Rectal smooth muscle tissue (tissue), 1 donor: ENCODE results near the gene LDB1.

ENCODE experiments used
- H3K27ac ChIP-seq: one replicate; pipeline ENCODE4 v1.7.0; 2013; ENCODE audit warnings: low read depth, low read length, inconsistent platforms
- H3K27me3 ChIP-seq: one replicate; pipeline ENCODE4 v1.7.0; 2013; ENCODE audit warnings: low read length; ENCODE audit not compliant: control insufficient read depth, insufficient read depth
- H3K36me3 ChIP-seq: one replicate; pipeline ENCODE4 v1.7.0; 2013; ENCODE audit warnings: low read length; ENCODE audit not compliant: control insufficient read depth, insufficient read depth
- H3K4me1 ChIP-seq: one replicate; pipeline ENCODE4 v1.7.0; 2013; ENCODE audit warnings: low read length; ENCODE audit not compliant: control insufficient read depth, insufficient read depth
- H3K4me3 ChIP-seq: one replicate; pipeline ENCODE4 v1.7.0; 2013; ENCODE audit warnings: low read length
- H3K9ac ChIP-seq: one replicate; pipeline ENCODE4 v1.7.0; 2013; ENCODE audit warnings: low read length

LDB1 gene

GRCh38 chr10:102059987-102060386 is 60.2 kb downstream of the LDB1 start:
- H3K36me3 ChIP-seq = no peaks in the 10 kb centered on the region
- no peaks in the 10 kb centered on the region for H3K4me1 ChIP-seq
- H3K27ac ChIP-seq = no peak overlapping the region
- no peaks in the 10 kb centered on the region for H3K27me3 ChIP-seq
- no peak overlapping the region for H3K4me3 ChIP-seq
- no peak overlapping the region for H3K9ac ChIP-seq
